ENCODE results near the gene SEMA3F.

DNA sequence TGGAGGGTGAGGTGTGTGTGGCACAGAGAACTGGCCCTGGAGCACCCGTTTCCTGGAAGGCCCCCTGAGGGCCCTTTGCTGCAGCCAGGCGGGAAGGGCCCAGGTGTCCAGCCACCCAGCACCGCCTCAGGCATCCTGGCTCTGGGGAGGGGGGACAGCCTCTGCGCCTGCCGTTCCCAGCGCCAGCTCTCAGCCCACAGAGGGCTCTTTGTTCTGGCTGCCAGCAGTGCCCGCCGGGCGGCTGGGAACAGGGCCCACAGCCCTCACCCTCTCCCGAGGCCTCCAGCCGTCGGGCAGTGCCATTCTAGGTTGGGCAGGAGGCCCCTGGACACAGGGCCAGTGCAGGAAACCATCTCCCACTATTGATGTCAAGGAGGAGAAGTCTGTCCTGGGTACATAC is 58.2 kb downstream of the SEMA3F start:
- TF ChIP-seq, protein P1, sequence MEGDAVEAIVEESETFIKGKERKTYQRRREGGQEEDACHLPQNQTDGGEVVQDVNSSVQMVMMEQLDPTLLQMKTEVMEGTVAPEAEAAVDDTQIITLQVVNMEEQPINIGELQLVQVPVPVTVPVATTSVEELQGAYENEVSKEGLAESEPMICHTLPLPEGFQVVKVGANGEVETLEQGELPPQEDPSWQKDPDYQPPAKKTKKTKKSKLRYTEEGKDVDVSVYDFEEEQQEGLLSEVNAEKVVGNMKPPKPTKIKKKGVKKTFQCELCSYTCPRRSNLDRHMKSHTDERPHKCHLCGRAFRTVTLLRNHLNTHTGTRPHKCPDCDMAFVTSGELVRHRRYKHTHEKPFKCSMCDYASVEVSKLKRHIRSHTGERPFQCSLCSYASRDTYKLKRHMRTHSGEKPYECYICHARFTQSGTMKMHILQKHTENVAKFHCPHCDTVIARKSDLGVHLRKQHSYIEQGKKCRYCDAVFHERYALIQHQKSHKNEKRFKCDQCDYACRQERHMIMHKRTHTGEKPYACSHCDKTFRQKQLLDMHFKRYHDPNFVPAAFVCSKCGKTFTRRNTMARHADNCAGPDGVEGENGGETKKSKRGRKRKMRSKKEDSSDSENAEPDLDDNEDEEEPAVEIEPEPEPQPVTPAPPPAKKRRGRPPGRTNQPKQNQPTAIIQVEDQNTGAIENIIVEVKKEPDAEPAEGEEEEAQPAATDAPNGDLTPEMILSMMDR (conservative IDR thresholded peaks at IDR 0.05 in 1 of 2, IDR thresholded peaks at IDR 0.05 in 1 of 2; ENCODE audit: extremely low read depth in 1 of 2, insufficient read depth in 1 of 2, low read depth in 1 of 2, low read length in 2 of 2): no peak
- no peak for TF ChIP-seq EZH2 (IDR thresholded peaks at IDR 0.05; ENCODE audit: borderline replicate concordance, low read length)

Data from mammary epithelial cell (primary cell).